ENCODE data around the gene TNFRSF1A. TPM values are rescaled to one million over a fixed set of nuclear protein-coding genes. Genes with fewer than 3 reads are reported as not detected.

The TNFRSF1A gene
- total and polyA plus RNA-seq, 10 donors, result 22.5 to 578 (median 211) TPM

GRCh38 chr12:6315704-6316597 is 25.9 kb downstream of the TNFRSF1A start:
- Histone ChIP-seq H3K27me3 (replicated peaks in 1 of 7) (peaks cover 0 to 52% (median 3%) of the 10 kb centered on the region in 7 donors), H3K4me1 (peaks cover 0 to 21% (median 15%) of the 10 kb centered on the region in 6 donors), H3K4me3 (no peak overlapping the region), H3K36me3 (no peaks in the 10 kb centered on the region), H3K27ac (no peak overlapping the region), H3K9me3 (no peaks in the 10 kb centered on the region)
- WGBS, 5 donors, result 86 to 92% (median 92%) methylated on average over 13 to 17 of the region's 17 CpGs
- TF ChIP-seq POLR2A (IDR thresholded peaks at IDR 0.05), result no peak
- peak in 1 of 3 donors; percentile 26 for TF ChIP-seq POLR2AphosphoS5 (IDR thresholded peaks at IDR 0.05)
- no peak for TF ChIP-seq CTCF (IDR thresholded peaks at IDR 0.05 in 8 of 11, conservative IDR thresholded peaks at IDR 0.05 in 3 of 11)
- intact Hi-C loops (cut with DNase I; ENCODE audit: low total_unique reads), result no loop called here
- no peak for DNase-seq

- DNase-seq, result no peak
- H3K9me3 ChIP-seq, result no peaks in the 10 kb centered on the region
- H3K36me3 ChIP-seq, result no peaks in the 10 kb centered on the region
- no peak overlapping the region for H3K4me3 ChIP-seq
- intact Hi-C loops (cut with DNase I; ENCODE audit: low total_unique reads), result no loop called here
- WGBS, 5 donors, result 84 to 97% (median 86%) methylated on average over 6 of the region's 6 CpGs
- peaks cover 0 to 56% (median 11%) of the 10 kb centered on the region in 7 donors for H3K27me3 ChIP-seq (replicated peaks in 1 of 7)
- peaks cover 0 to 29% (median 22%) of the 10 kb centered on the region in 6 donors for H3K4me1 ChIP-seq
- H3K27ac ChIP-seq, result no peak overlapping the region
- TF ChIP-seq CTCF (IDR thresholded peaks at IDR 0.05 in 8 of 11, conservative IDR thresholded peaks at IDR 0.05 in 3 of 11) (no peak), POLR2AphosphoS5 (IDR thresholded peaks at IDR 0.05) (no peak), POLR2A (IDR thresholded peaks at IDR 0.05) (no peak)
Measured at GRCh38 chr12:6315184-6315583, 26.7 kb downstream of the TNFRSF1A start.

GRCh38 chr12:6314776-6315175 is 27.1 kb downstream of the TNFRSF1A start:
- peak in 1 of 3 donors; percentile 20 for TF ChIP-seq POLR2AphosphoS5 (IDR thresholded peaks at IDR 0.05)
- TF ChIP-seq CTCF (IDR thresholded peaks at IDR 0.05 in 8 of 11, conservative IDR thresholded peaks at IDR 0.05 in 3 of 11), result no peak
- Histone ChIP-seq H3K27ac (no peak overlapping the region), H3K27me3 (replicated peaks in 1 of 7) (peaks cover 0 to 60% (median 15%) of the 10 kb centered on the region in 7 donors), H3K4me3 (no peak overlapping the region), H3K9me3 (no peaks in the 10 kb centered on the region), H3K36me3 (no peaks in the 10 kb centered on the region), H3K4me1 (peaks cover 0 to 31% (median 24%) of the 10 kb centered on the region in 6 donors)
- no peak for DNase-seq
- intact Hi-C loops (cut with DNase I; ENCODE audit: low total_unique reads), result no loop called here
- WGBS, 5 donors, result 83 to 90% (median 84%) methylated on average over 8 to 9 of the region's 9 CpGs

- 89 to 95% (median 92%) methylated on average over 10 to 14 of the region's 14 CpGs for WGBS, 5 donors
Measured at GRCh38 chr12:6313326-6313940, 28.4 kb downstream of the TNFRSF1A start.

More at GRCh38 chr12:6313326-6313940, 28.4 kb downstream of the TNFRSF1A start:
- Histone ChIP-seq H3K36me3 (no peaks in the 10 kb centered on the region), H3K27ac (no peak overlapping the region), H3K4me3 (no peak overlapping the region), H3K27me3 (replicated peaks in 1 of 7) (peaks cover 0 to 58% (median 17%) of the 10 kb centered on the region in 7 donors), H3K4me1 (peaks cover 0 to 26% (median 19%) of the 10 kb centered on the region in 6 donors), H3K9me3 (no peaks in the 10 kb centered on the region)
- DNase-seq, result peak; percentile 72
- TF ChIP-seq POLR2A (IDR thresholded peaks at IDR 0.05) (no peak), POLR2AphosphoS5 (IDR thresholded peaks at IDR 0.05) (no peak), CTCF (IDR thresholded peaks at IDR 0.05 in 8 of 11, conservative IDR thresholded peaks at IDR 0.05 in 3 of 11) (no peak)
- intact Hi-C loops (cut with DNase I; ENCODE audit: low total_unique reads), result no loop called here

Measured in spleen (tissue), 11 donors.